ENCODE measurements around the gene BICC1.
"Not testable (repeated sequence)": the region's sequence is repeated elsewhere in the genome, so short reads cannot be mapped to it uniquely, and the experiment has no call there.

Gene BICC1

GRCh38 chr10:58833771-58834561 lies 321.3 kb downstream of the BICC1 start:
- no peak for DNase-seq

DNA sequence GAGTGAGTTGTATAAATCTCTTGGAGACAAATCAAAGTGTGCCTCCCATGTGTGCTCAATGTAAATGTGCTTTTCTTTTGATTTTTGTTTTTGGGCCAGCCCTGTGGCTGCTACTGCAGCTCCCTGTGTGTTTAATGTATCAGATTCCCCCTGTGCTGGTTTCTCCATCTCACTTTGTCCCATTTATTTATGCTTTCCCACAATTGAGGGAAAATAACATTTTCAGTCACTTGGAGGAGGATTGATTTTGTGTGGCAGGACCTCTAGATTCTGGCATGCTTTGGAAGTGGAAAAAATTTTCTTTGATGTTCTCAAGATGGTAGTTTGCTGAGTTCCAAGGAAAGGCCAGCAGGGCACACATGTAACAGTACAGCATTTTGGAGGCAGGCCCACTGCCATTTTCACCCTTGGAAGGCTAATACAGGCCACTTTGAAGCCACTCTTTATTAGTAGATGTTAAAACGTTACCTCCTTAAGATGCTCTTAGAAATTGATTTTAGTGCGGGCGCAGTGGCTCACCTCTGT lies 323.6 kb downstream of the BICC1 start:
- DNase-seq, result no peak

- DNase-seq, result no peak
Observed at GRCh38 chr10:58836991-58837575, 324.4 kb downstream of the BICC1 start.

DNA sequence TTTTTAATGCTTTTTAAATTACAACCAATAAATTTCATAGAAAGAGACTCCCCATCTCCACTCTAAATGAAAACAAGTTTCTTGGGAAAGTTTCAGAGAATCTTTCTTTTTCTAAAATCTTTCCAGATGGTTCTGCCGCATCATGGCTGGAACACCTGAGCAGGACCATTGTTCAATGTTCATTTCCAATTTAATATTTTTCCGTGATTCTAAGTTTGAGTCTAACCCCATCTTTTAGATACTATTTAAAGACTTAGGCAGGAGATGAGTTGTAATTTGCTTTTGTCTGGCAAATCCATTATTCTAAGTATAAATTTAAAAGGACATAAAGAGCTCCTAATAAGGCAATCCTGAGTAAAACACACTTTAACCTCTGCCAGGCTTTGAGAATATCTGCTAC lies 325.2 kb downstream of the BICC1 start:
- no peak for DNase-seq

DNA sequence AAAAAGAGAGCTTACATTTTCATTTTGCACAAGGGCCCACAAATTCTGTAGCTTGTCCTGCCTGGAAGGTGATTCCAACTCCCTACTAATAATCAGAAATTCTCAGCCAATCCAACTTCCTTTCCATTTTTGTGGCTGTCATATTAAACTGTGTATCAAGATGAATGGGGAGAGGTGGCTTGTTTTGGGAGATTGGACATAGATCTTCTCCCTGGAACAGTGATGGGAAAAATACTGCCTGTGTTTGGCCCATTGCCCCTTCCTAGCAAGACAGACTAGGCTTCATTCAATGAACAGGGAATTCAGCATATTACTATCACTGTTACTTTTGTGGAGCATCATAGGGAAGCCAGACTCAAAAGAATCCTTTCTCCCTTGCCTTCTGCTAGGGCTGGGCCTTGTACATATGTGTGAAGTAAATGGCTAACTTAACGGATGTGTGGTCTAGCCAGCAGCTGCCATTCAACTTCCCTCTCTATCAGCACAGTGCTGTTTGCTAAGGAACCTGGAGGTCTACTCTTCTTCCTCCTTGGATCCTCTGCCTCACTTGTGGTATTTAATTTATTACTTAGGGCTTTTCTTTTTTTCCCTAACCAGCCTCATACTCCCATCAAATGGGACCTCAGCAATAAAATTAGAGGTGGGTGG lies 326.0 kb downstream of the BICC1 start:
- no peak for DNase-seq

- no peak for DNase-seq
Observed at GRCh38 chr10:58839771-58840170, 327.1 kb downstream of the BICC1 start.

- DNase-seq, result no peak
Observed at GRCh38 chr10:58840840-58841435, 328.3 kb downstream of the BICC1 start.

DNA sequence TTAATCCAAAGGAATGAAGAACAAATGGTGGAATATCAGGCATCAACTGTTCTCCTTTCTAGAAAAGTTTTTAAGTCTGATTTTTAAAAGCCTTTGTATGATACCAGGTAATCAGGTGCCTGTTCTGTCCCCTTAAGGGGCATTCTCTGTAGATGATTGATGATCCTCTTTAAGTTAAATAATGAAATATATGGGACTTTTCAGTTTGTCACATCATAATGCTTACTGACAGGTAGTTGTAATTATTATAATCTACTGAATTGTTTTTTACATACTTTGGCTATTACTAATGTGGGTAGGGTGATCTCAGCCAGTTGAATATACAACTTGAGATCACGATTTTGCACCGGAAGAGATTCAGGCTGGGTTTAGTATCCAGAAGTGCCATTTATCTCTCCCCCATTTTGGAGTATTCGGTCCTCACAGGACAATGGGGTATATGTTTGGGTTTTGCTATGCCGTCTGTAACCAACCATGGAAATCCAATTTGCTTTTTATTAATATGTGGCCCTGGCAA lies 330.2 kb downstream of the BICC1 start:
- no peak for DNase-seq

DNA sequence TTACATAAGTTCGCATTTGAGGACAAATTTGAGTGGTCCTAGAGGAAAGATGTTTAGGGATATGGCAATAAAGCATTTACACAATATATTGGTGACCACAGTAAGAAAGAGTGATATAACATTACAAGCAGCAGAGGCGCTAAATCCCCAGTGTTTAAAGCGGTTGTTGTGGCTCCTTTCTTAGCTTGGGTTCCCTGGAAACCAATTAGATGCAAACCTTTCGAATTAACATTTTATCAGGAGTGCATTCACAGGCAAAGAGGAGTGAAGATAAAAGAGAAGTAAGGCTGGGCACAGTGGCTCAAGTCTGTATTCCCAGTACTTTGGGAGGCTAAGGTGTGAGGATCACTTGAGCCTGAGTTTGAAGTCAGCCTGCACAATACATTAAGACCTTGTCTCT lies 331.1 kb downstream of the BICC1 start:
- DNase-seq, result no peak

- no peak for DNase-seq
Observed at GRCh38 chr10:58844680-58845079, 332.0 kb downstream of the BICC1 start.

GRCh38 chr10:58846856-58847255 lies 334.2 kb downstream of the BICC1 start:
- no peak for DNase-seq

GRCh38 chr10:58851606-58852005 lies 338.9 kb downstream of the BICC1 start:
- DNase-seq, result no peak

DNA sequence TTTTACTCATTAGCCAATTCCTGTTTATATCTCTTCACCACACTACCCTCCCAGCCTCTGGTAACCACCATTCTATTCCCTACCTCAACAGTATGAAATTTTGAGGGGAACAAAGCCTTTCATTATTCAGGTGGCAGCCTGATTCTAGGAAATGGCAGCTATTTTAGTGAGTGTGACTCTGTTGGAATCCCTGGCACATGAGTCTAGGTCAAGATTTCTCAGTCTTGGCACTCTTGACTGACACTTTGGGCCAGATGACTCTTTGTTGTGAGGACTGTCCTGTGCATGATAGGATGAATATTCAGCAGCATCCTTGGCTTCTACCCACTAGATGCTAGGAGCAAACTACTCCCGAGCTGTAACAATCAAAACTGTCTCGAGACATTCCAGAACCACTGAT lies 341.0 kb downstream of the BICC1 start:
- no peak for DNase-seq

- DNase-seq, result no peak
Observed at GRCh38 chr10:58854811-58855210, 342.1 kb downstream of the BICC1 start.

DNA sequence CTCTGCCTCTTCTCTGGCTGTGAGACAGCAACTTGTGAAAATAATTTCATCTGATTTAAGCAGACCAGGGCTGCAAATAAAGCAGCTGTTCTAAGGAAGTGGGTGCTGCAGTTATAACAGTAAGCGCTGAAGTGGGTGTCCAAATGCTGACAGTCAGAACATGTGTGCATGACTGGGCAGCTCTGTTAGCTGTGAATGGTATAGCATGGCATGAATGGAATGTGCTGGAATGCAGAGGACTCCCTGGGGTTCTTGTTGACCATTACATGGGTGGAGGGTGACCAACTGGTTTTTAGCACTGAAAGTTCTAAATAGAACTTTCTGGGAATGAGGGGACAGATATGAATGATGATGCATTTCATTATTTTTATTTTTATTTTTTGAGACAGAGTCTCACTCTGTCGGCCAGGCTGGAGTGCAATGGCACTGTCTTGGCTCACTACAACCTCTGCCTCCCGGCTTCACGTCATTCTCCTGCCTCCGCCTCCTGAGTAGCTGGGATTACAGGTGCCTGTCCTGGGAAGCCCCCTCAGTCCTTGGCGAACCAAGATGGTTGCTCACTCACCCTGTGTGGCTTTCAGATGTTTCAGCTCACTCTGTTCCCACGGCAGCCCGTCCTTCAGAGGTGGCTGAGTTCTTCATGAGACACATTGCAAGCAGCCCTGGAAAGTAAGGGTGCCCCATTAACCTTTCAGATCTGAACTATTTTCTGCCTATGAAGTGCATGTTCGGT lies 344.0 kb downstream of the BICC1 start:
- no peak for DNase-seq

DNA sequence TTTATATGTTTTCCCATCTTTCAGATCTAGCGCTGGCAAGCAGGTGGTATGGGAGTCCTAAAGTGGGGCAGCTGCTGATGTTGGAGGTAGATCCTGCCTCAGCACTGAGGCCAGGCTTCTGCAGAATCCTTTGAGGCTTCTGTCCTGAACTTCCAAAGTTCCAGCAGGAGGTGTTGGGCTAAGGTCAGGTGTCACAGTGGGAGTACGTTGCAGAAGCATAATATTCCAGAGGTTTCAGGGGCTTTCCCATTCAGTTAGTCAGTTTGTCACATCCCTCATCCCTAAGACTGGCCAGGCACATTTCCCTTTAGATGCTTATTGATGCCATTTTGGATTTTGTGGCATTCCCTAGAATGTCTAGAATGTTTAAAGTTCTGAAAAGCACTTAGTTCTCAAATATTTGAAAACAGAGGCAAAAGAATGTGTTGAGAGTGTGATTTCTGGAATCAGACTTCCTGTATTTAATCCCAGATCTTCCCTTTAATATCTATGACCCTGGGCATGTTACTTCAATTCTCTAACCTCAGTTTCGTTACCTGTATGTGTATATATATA lies 344.7 kb downstream of the BICC1 start:
- no peak for DNase-seq

DNA sequence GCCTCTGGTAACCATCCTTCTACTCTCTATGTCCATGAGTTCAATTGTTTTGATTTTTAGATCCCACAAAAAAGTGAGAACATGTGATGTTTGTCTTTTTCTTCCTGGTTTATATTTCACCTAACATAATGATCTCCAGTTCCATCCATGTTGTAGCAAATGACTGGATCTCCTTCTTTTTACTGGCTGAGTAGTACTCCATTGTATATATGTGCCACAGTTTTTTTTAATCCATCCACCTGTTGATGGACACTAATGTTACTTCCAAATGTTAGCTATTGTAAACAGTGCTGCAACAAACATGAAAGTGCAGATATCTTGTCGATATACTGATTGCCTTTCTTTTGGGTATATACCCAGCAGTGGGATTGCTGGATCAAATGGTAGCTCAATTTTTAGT lies 345.5 kb downstream of the BICC1 start:
- DNase-seq, result not testable (repeated sequence)

DNA sequence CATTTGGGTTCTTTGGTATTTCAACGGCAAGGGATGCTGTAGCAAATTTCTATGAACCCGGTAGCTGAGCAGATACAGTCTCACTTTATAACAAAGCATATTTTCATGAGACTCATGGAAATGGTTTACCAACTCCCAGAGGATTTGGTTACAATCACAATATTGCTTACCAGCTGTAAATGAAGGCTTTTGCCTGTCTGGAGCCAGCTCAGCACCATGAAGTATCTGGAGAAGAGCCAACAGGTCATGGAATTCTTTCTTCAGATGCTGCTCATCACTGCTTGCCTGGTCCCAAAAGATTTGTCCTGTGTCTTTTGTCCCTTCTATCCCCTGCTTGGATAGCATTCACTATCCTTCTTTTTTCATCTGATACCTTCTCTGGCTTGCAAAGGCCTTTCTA lies 346.9 kb downstream of the BICC1 start:
- no peak for DNase-seq

DNA sequence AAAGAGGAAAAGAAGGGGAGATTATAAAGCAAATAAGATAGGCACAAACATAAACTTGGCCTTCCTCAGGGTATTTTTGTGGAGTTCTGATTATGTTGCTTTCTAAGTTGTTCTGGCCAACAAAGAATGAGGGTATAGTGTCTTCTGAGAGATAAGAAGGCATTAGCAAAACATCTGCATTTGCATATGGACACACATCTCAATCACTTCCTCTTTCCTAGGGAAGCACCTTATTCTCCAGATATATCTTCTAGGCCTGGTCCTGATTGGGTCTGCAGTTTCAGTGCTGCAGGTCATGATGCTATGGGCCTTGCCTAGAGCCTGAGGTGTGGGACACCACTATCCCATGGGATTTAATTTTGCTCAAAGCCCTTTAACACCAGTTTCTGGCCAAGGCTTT lies 355.0 kb downstream of the BICC1 start:
- no peak for DNase-seq

DNA sequence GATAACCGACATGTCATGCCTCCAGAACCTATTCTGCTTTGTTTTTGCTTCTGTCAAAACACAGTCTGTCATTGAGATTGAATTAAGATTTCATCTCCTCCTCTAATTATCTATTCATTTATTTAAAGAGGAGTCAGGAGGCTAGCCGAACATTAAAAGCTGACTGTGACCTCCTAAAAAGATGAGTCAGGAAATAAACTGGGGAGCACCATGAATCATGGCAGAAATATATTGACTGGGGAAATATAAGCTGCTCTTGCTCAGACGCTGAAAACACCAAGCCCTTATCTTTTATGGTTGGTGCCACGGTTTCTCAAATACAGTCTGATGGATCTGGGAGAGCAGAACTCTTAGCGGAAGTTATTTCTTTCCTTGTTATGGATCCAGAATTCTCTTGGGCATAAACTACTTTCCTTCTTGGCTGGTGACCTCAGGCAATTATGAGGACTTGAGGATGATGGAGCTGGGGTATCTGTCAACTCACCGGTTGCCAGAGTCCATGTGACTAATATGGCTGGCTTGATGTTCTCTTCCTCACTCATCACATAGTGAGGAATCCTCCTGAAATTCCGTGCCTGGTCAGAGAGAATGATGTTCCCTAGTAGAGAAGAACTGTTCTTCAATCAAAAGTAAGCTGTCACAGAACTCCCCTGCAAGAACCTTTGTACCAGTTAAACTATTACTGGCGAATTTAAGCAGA lies 356.2 kb downstream of the BICC1 start:
- no peak for DNase-seq

DNA sequence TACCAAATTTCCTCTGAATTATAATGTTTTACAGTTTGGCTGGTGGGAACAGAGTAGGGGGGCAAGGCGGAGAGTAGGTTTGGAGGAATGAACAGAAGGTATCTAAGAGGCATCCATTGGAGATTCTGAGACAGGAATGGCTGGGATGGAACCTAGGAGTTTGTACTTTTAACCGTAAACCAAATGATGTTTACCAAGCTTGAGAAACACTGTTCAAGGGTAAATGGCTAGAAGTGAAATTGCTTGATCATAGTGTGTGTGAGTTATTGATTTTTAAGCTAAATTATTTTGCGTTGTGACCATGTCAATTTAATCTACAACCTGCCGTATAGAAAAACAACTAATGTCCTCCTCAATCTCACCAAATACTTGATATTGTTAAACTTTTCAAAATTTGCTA lies 357.4 kb downstream of the BICC1 start:
- no peak for DNase-seq

DNA sequence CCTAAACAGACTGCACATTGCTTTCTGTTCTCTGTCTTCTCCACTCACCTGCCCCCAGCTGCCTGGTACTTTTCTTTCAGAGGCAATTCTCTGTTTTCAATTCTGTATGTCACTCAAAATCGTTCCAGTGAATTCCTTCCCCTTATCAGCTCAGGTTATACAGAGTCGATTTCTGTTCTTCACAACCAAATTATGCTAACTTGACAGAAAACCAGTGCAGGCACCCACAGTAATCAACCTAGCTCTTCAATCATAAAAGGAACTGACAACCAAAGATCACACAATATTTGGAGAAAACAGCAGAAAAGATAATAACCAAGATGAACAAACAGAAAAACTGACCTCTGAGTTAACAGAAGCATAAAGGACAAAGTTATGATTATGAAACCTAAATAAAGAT lies 360.5 kb downstream of the BICC1 start:
- DNase-seq, result no peak
